PC-9 (cell line): ENCODE measurements around the gene ALKBH2.

Experiments used
- CTCF ChIP-seq: fragments of 200-600 bp; sonication (generic); conservative IDR thresholded peaks from 2 replicates; pipeline ENCODE4 v1.6.1; 2017; ENCODE audit warnings: mixed run types, antibody characterized with exemption, mild to moderate bottlenecking, moderate library complexity
- EZH2 ChIP-seq: fragments of 200-600 bp; sonication (generic); IDR thresholded peaks from 2 replicates; pipeline ENCODE4 v1.8.0; 2017; ENCODE audit warnings: antibody characterized with exemption, low read depth

- TF ChIP-seq CTCF (no peak), EZH2 (no peak)
These were observed 713 bp downstream of the ALKBH2 start for GRCh38 chr12:109092497-109093021.
